Peyer's patch (tissue), 4 donors: ENCODE measurements around the gene ZFP1. TPM values are rescaled to one million over a fixed set of nuclear protein-coding genes. Genes with fewer than 3 reads are reported as not detected.

ENCODE experiments used
- DNase-seq, 3 donors: peaks; one replicate each; pipeline ENCODE4 v3.0.0-alpha.2; 2017 to 2019
- H3K27ac ChIP-seq, 4 donors: fragments of 200-600 bp; sonication (generic); one replicate each; pipeline ENCODE4 v1.5.1; 2016 to 2019
- H3K27me3 ChIP-seq, 2 donors: fragments of 200-600 bp; sonication (generic); one replicate each; pipeline ENCODE4 v1.5.1; 2019
- H3K36me3 ChIP-seq, 3 donors: fragments of 200-600 bp; sonication (generic); one replicate each; pipeline ENCODE4 v1.5.1; 2016 to 2019
- H3K4me1 ChIP-seq, 4 donors: fragments of 200-600 bp; sonication (generic); one replicate each; pipeline ENCODE4 v1.5.1; 2016 to 2019
- H3K4me3 ChIP-seq, 4 donors: fragments of 200-600 bp; sonication (generic); 1 replicate in 3 of 4; 2 replicates in 1 of 4; pipeline ENCODE4 v1.5.1; 2016 to 2019; ENCODE audit warnings: mild to moderate bottlenecking in 1 of 4
- H3K9me3 ChIP-seq, 4 donors: fragments of 200-600 bp; sonication (generic); one replicate each; pipeline ENCODE4 v1.5.1; 2016 to 2019; ENCODE audit warnings: mild to moderate bottlenecking in 1 of 4
- CTCF ChIP-seq, 6 experiments: fragments of 450-650 bp in 4 of 6; fragments of 200-600 bp in 2 of 6; sonication (generic) in 1 of 6; IDR thresholded peaks; one replicate each; pipeline ENCODE4 v1.5.1; 2017 to 2019; ENCODE audit warnings: antibody characterized with exemption in 6 of 6, mild to moderate bottlenecking in 3 of 6, moderate library complexity in 1 of 6
- POLR2A ChIP-seq, 2 donors: fragments of 450-650 bp; IDR thresholded peaks; one replicate each; pipeline ENCODE4 v1.5.1; 2017; ENCODE audit warnings: antibody characterized with exemption in 2 of 2, mild to moderate bottlenecking in 2 of 2, moderate library complexity in 2 of 2
- total RNA-seq, 4 donors: library from RNA; depleted of rRNA; stranded (reverse); fragments of >200 nt; gene quantifications; one replicate each; pipeline ENCODE4 v1.1.0, GENCODE V29; 2016

The ZFP1 gene
- total RNA-seq, 4 donors from 2014 or later, result 2.6 to 6.1 (median 4.9) TPM

GRCh38 chr16:75151798-75152197 is 3.5 kb downstream of the ZFP1 start:
- TF ChIP-seq POLR2A (IDR thresholded peaks at IDR 0.05), result no peak
- no peak overlapping the region for H3K27ac ChIP-seq
- no peak overlapping the region for H3K4me3 ChIP-seq
- H3K36me3 ChIP-seq, result peaks cover 0 to 7% (median 0%) of the 10 kb centered on the region in 3 donors
- no peaks in the 10 kb centered on the region for H3K27me3 ChIP-seq
- H3K4me1 ChIP-seq, result peaks cover 0 to 3% (median 0%) of the 10 kb centered on the region in 4 donors
- DNase-seq, result no peak
- peaks cover 0 to 13% (median 0%) of the 10 kb centered on the region in 4 donors for H3K9me3 ChIP-seq

GRCh38 chr16:75152635-75153034 is 4.3 kb downstream of the ZFP1 start:
- Histone ChIP-seq H3K9me3 (peaks cover 0 to 13% (median 0%) of the 10 kb centered on the region in 4 donors), H3K27me3 (no peaks in the 10 kb centered on the region), H3K4me1 (peaks cover 0 to 3% (median 0%) of the 10 kb centered on the region in 4 donors), H3K36me3 (peaks cover 0 to 7% (median 0%) of the 10 kb centered on the region in 3 donors), H3K27ac (no peak overlapping the region), H3K4me3 (no peak overlapping the region)
- DNase-seq, result no peak
- no peak for TF ChIP-seq CTCF (IDR thresholded peaks at IDR 0.05)
- no peak for TF ChIP-seq POLR2A (IDR thresholded peaks at IDR 0.05)

GRCh38 chr16:75160386-75160785 is 12.1 kb downstream of the ZFP1 start:
- H3K36me3 ChIP-seq, result peaks cover 0 to 18% (median 0%) of the 10 kb centered on the region in 3 donors
- no peaks in the 10 kb centered on the region for H3K27me3 ChIP-seq
- no peak overlapping the region for H3K27ac ChIP-seq
- no peak overlapping the region for H3K4me3 ChIP-seq
- no peak for TF ChIP-seq POLR2A (IDR thresholded peaks at IDR 0.05)
- no peak for TF ChIP-seq CTCF (IDR thresholded peaks at IDR 0.05)
- no peaks in the 10 kb centered on the region for H3K9me3 ChIP-seq
- DNase-seq, result no peak
- no peaks in the 10 kb centered on the region for H3K4me1 ChIP-seq

GRCh38 chr16:75169899-75170405 is 21.6 kb downstream of the ZFP1 start:
- no peak overlapping the region for H3K4me3 ChIP-seq
- peaks cover 0 to 37% (median 11%) of the 10 kb centered on the region in 4 donors for H3K9me3 ChIP-seq
- DNase-seq, result no peak
- H3K4me1 ChIP-seq, result no peaks in the 10 kb centered on the region
- H3K36me3 ChIP-seq, result peaks cover 0 to 52% (median 3%) of the 10 kb centered on the region in 3 donors
- TF ChIP-seq POLR2A (IDR thresholded peaks at IDR 0.05) (no peak), CTCF (IDR thresholded peaks at IDR 0.05) (no peak)
- H3K27me3 ChIP-seq, result no peaks in the 10 kb centered on the region
- H3K27ac ChIP-seq, result no peak overlapping the region

- Histone ChIP-seq H3K36me3 (peaks cover 0 to 29% (median 3%) of the 10 kb centered on the region in 3 donors), H3K27ac (no peak overlapping the region), H3K27me3 (no peaks in the 10 kb centered on the region), H3K4me3 (no peak overlapping the region), H3K9me3 (peaks cover 0 to 50% (median 15%) of the 10 kb centered on the region in 4 donors), H3K4me1 (no peaks in the 10 kb centered on the region)
- TF ChIP-seq POLR2A (IDR thresholded peaks at IDR 0.05) (no peak), CTCF (IDR thresholded peaks at IDR 0.05) (no peak)
- no peak for DNase-seq
Measured at GRCh38 chr16:75172578-75172977, 24.3 kb downstream of the ZFP1 start.

GRCh38 chr16:75175074-75175473 is 26.8 kb downstream of the ZFP1 start:
- Histone ChIP-seq H3K36me3 (peaks cover 0 to 4% (median 3%) of the 10 kb centered on the region in 3 donors), H3K27me3 (no peaks in the 10 kb centered on the region), H3K4me1 (no peaks in the 10 kb centered on the region), H3K27ac (no peak overlapping the region), H3K9me3 (peaks cover 0 to 32% (median 10%) of the 10 kb centered on the region in 4 donors), H3K4me3 (no peak overlapping the region)
- DNase-seq, result no peak
- no peak for TF ChIP-seq POLR2A (IDR thresholded peaks at IDR 0.05)
- TF ChIP-seq CTCF (IDR thresholded peaks at IDR 0.05), result no peak
